ENCODE measurements around the gene PTPRG. TPM values are rescaled to one million over a fixed set of nuclear protein-coding genes. Genes with fewer than 3 reads are reported as not detected.

Gene PTPRG
- total RNA-seq, 4 donors from 2014 or later = 21.1 to 54.2 (median 30.6) TPM

DNA sequence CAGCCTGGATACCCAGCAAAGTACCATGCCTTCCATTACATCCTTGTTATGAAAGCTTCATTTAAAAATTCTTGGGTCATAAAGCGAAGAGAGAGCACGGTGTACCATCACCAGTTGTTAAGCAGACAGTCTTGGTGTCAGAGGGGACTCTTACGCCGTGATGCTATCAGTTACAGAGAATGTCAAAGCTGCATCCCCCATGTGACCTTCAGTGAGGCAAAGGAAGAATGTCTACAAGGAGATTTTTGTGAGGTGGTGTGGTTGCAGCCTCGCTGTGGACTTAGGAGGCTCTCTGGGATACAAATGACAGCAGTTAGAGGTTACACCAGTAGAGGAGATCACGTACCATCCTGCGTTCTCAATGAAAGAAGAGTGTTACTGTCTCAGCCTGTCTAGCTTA, 533.7 kb downstream of the PTPRG start:
- peak; percentile 63 to 80 for DNase-seq
- no peaks in the 10 kb centered on the region for H3K9me3 ChIP-seq
- H3K4me1 ChIP-seq = peaks cover 52 to 65% of the 10 kb centered on the region in 2 donors
- no peak for TF ChIP-seq POLR2A (IDR thresholded peaks at IDR 0.05)
- TF ChIP-seq, protein P1, sequence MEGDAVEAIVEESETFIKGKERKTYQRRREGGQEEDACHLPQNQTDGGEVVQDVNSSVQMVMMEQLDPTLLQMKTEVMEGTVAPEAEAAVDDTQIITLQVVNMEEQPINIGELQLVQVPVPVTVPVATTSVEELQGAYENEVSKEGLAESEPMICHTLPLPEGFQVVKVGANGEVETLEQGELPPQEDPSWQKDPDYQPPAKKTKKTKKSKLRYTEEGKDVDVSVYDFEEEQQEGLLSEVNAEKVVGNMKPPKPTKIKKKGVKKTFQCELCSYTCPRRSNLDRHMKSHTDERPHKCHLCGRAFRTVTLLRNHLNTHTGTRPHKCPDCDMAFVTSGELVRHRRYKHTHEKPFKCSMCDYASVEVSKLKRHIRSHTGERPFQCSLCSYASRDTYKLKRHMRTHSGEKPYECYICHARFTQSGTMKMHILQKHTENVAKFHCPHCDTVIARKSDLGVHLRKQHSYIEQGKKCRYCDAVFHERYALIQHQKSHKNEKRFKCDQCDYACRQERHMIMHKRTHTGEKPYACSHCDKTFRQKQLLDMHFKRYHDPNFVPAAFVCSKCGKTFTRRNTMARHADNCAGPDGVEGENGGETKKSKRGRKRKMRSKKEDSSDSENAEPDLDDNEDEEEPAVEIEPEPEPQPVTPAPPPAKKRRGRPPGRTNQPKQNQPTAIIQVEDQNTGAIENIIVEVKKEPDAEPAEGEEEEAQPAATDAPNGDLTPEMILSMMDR (IDR thresholded peaks at IDR 0.05 in 4 of 5, conservative IDR thresholded peaks at IDR 0.05 in 1 of 5) = peak in 2 of 5 experiments; percentile 4 to 17
- ATAC-seq = peak; percentile 75 to 77
- in situ Hi-C loops (cut with MboI; ENCODE audit: low sequenced_read_pairs in 4 of 4) (loop anchor here in 1 of 4 donors (10.0 kb wide), 1 partner anchor 70 kb away; no protein-coding TSS in a partner anchor), intact Hi-C loops (cut with DNase I; ENCODE audit: low total_unique reads) (loop anchor here (2.0 to 5.0 kb wide), 2 partner anchors 54 to 533 kb away; partner anchors contain the start of gene PTPRG)
- peak overlapping the region; percentile 87 to 95 (median 90) for H3K27ac ChIP-seq
- H3K36me3 ChIP-seq = no peaks in the 10 kb centered on the region
- no peaks in the 10 kb centered on the region for H3K27me3 ChIP-seq
- no peak overlapping the region for H3K4me3 ChIP-seq

DNA sequence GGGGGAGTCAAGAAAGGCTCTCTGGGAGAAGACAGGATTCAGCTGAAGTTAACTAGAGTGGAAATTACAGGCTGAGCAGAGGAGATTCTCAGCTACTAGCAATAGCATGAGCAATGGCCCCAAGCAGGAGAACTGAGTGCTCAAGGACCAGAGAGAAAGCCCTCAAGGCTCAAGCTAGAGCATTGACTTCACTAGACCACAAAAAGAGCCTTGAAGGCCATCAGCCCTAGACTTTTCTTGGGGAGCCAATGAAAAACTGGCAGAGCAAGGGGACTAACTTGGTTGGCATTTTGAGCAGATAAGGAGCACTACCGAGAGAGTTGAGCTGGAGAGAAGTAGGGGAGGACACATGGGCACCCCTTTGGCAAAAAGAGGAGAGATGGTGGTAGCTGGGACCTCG, 534.4 kb downstream of the PTPRG start:
- Histone ChIP-seq H3K27me3 (no peaks in the 10 kb centered on the region), H3K27ac (peak overlapping the region; percentile 87 to 95 (median 90)), H3K9me3 (no peaks in the 10 kb centered on the region), H3K4me3 (no peak overlapping the region), H3K4me1 (peaks cover 52 to 65% of the 10 kb centered on the region in 2 donors), H3K36me3 (no peaks in the 10 kb centered on the region)
- intact Hi-C loops (cut with DNase I; ENCODE audit: low total_unique reads) = loop anchor here (2.0 to 5.0 kb wide), 5 partner anchors 33 to 533 kb away; partner anchors contain the start of gene PTPRG
- DNase-seq (no peak), ATAC-seq (no peak)
- TF ChIP-seq, protein P1 (IDR thresholded peaks at IDR 0.05 in 4 of 5, conservative IDR thresholded peaks at IDR 0.05 in 1 of 5) = no peak
- TF ChIP-seq POLR2A (IDR thresholded peaks at IDR 0.05) = no peak
- in situ Hi-C loops (cut with MboI; ENCODE audit: low sequenced_read_pairs in 4 of 4) = loop anchor here in 1 of 4 donors (10.0 kb wide), 1 partner anchor 69 kb away; no protein-coding TSS in a partner anchor

DNA sequence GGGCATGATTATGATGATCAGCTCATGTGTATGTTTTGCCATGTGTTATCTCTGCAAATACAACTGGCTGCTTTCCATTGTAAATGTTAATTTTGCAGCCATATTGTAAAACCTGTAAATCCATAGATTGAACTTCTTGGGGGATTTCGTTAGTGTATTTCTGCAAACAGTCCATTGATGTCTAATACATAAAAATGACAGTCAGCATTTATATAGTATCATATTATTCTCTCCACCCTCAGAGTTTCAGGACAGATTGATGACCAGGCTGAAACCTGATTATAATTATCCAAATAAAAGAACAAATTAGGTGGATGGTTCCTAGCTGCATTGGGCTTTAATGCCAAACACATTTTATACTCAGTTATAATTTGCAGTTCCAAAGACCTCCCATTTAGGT, 535.1 kb downstream of the PTPRG start:
- ATAC-seq (no peak), DNase-seq (no peak)
- Histone ChIP-seq H3K4me3 (peak overlapping the region in 1 of 4 donors; percentile 2), H3K27me3 (no peaks in the 10 kb centered on the region), H3K9me3 (no peaks in the 10 kb centered on the region), H3K4me1 (peaks cover 52 to 67% of the 10 kb centered on the region in 2 donors), H3K36me3 (no peaks in the 10 kb centered on the region), H3K27ac (peak overlapping the region; percentile 87 to 95 (median 90))
- in situ Hi-C loops (cut with MboI; ENCODE audit: low sequenced_read_pairs in 4 of 4) (loop anchor here in 1 of 4 donors (10.0 kb wide), 1 partner anchor 68 kb away; no protein-coding TSS in a partner anchor), intact Hi-C loops (cut with DNase I; ENCODE audit: low total_unique reads) (loop anchor here (2.0 to 5.0 kb wide), 4 partner anchors 32 to 534 kb away; partner anchors contain the start of gene PTPRG)
- TF ChIP-seq, protein P1 (IDR thresholded peaks at IDR 0.05 in 4 of 5, conservative IDR thresholded peaks at IDR 0.05 in 1 of 5) = no peak
- no peak for TF ChIP-seq POLR2A (IDR thresholded peaks at IDR 0.05)

DNA sequence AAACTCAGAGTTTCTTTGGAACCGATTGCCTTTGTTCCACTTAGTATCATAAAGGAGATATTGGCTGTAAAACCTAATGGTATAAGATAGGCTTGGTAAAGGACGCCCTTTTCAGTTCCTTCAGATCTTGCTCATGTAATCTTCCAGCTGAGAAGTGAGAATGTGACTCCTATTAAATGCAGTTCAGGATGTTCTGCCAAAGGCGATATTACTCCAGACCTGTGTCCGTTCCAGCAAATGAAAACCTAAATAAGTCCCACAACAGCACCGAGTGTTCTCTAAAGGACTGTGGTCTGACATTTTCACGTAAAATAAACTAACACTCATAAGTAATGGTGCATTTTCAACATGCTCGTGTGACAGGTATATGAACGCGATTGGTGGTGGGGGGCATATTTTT, 535.8 kb downstream of the PTPRG start:
- intact Hi-C loops (cut with DNase I; ENCODE audit: low total_unique reads) (loop anchor here (2.0 to 5.0 kb wide), 4 partner anchors 32 to 535 kb away; partner anchors contain the start of gene PTPRG), in situ Hi-C loops (cut with MboI; ENCODE audit: low sequenced_read_pairs in 4 of 4) (loop anchor here in 1 of 4 donors (10.0 kb wide), 1 partner anchor 68 kb away; no protein-coding TSS in a partner anchor)
- ATAC-seq (peak; percentile 87 to 88), DNase-seq (peak; percentile 76 to 80)
- peaks cover 52 to 68% of the 10 kb centered on the region in 2 donors for H3K4me1 ChIP-seq
- H3K27me3 ChIP-seq = no peaks in the 10 kb centered on the region
- peak overlapping the region in 3 of 4 donors; percentile 21 to 29 (median 27) for H3K4me3 ChIP-seq
- peak overlapping the region; percentile 87 to 95 (median 90) for H3K27ac ChIP-seq
- H3K36me3 ChIP-seq = no peaks in the 10 kb centered on the region
- H3K9me3 ChIP-seq = no peaks in the 10 kb centered on the region
- TF ChIP-seq, protein P1 (IDR thresholded peaks at IDR 0.05 in 4 of 5, conservative IDR thresholded peaks at IDR 0.05 in 1 of 5) = no peak
- TF ChIP-seq POLR2A (IDR thresholded peaks at IDR 0.05) = peak in 1 of 2 donors; percentile 39
